Erythroblast (primary cell): ENCODE data around the gene CPA4.

Experiments used
- DNase-seq, 2 experiments: peaks; one replicate each; lab custom pipeline; 2025; lab: John Stamatoyannopoulos, UW
- GATA1 ChIP-seq: IDR thresholded peaks from 2 replicates; pipeline ENCODE4 v1.6.1; 2011; ENCODE audit warnings: low read depth, mild to moderate bottlenecking, control low read depth, low read length, moderate library complexity
- POLR2A ChIP-seq: IDR thresholded peaks from 2 replicates; pipeline ENCODE4 v1.6.1; 2011; ENCODE audit warnings: mild to moderate bottlenecking, low read length

CPA4 gene

DNA sequence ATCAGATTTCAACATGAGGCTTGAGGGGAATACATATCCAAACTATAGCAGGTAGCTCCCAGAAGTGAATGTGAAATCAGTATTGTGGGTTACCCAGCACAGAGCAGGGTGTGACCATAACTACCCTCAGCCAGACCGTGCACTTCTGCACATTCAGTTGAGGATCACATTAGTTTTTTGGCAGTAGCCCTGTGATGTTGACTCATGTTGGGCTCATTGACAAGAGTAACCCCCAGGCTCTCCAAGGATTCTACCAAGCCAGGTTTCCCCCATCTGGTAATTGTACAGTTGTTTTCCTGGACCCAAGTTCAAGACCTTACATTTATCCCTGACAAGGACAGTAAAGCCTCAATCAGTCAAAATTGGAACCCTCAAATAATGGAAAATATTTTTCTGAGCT, 11.7 kb upstream of the CPA4 start:
- TF ChIP-seq GATA1 (no peak), POLR2A (no peak)
- DNase-seq: no peak

DNA sequence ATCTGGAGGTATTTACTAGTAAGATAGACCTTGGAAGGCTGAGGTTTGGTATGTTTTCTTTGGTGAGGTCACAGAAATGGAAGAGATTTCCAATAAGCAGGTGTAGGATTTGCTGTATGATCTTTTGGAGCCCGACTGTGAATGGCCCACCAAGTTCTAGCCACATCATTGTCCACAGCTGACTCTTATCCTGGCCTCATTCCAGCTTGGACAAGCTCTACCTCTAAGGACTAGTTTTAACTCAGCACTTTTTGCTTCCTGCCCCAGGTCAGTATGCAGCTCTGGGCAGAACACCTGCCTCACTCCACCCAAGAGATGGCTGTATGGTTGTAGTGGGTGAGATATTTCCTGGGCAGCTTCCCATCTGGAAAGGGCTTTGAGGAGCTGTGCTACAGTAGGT, 6.1 kb upstream of the CPA4 start:
- DNase-seq: no peak
- no peak for TF ChIP-seq GATA1
- no peak for TF ChIP-seq POLR2A

GRCh38 chr7:130288168-130288567, 4.8 kb upstream of the CPA4 start:
- TF ChIP-seq GATA1 (no peak), POLR2A (no peak)
- DNase-seq: no peak

DNA sequence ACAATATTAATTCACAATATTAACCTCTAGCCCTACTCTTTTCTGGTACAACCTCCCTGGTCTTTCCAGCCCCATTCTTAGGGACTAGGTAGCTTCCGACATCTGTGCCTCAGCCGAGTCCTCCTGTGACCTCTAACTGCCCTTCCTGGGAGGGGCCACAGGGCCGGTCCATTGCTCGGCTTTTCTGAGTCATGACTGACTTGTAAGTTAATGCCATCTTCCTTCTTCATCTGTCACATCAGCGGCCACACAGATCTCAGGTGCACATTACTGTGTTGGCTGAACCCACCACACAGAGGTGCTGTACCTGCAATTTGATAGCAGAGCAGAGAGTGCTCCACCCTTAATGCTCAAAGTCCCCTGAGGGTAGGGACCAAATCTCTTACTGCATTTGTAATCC, 4.1 kb upstream of the CPA4 start:
- DNase-seq: no peak
- TF ChIP-seq GATA1: no peak
- no peak for TF ChIP-seq POLR2A

DNA sequence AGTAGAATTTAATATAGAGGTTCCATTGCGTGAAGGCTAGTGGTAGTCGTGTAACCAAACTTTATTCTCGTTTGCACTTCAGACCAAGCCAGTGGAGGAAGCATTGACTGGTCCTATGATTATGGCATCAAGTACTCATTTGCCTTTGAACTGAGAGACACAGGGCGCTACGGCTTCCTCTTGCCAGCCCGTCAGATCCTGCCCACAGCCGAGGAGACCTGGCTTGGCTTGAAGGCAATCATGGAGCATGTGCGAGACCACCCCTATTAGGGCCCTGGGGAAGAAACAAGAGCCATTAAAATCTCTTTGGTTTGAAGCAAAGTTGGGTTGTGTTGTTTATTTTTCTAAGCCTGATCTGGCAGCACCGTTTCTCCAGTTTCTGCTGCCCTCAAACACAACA, 3.5 kb upstream of the CPA4 start:
- no peak for DNase-seq
- TF ChIP-seq GATA1: no peak
- no peak for TF ChIP-seq POLR2A

- no peak for DNase-seq
- TF ChIP-seq POLR2A: no peak
- TF ChIP-seq GATA1: no peak
Measured at GRCh38 chr7:130290745-130291144, 2.2 kb upstream of the CPA4 start.

- no peak for DNase-seq
- TF ChIP-seq POLR2A: no peak
- no peak for TF ChIP-seq GATA1
Measured at GRCh38 chr7:130293521-130293920, 560 bp downstream of the CPA4 start.

- no peak for DNase-seq
- TF ChIP-seq POLR2A: no peak
Measured at GRCh38 chr7:130294314-130294713, 1.4 kb downstream of the CPA4 start.

GRCh38 chr7:130296221-130296951, 3.4 kb downstream of the CPA4 start:
- DNase-seq: no peak
- no peak for TF ChIP-seq GATA1
- TF ChIP-seq POLR2A: no peak

DNA sequence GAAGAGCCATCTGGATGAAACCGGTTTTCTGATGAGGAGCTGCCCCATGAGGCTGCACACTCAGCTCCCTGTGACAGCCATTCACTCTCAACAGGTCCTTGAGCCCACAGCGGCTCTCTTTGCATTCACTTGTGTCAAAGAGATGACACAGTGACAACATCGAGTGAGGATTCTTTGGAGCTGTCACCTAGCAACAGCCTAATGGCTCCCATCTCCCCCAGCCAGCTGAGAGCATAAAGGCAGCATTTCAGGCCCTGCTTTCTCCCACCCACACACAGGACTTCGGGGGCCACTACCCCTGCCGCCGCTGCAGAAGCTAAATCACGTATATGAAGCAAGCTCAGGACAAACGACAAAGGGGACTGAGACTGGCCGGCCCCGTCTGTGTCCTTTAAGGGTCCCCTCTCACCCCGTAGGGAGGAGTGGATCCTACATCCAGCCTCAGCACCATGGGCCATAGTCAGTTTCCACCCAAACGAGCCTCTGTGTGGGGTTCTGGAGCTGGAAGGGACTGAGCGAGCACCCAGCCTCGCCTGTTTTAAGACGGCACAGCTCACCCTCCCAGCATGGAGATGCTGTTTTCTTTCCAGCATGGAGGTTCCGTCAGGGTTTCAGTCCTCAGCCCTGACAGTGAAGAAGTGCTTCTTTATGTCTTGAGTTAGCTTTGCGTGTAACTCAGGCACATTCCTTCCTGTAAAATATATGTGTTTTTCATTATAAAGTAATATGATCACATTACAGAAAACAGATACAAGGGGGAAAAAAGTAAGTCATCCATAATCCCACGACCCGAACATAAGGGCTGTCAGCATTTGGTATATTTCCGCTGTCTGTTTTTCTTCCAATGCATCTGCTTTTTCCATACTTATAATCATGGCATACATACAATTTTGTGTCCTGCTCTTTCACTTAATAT, 4.9 kb downstream of the CPA4 start:
- DNase-seq: no peak
- TF ChIP-seq GATA1 (no peak), POLR2A (no peak)

- no peak for DNase-seq
- TF ChIP-seq GATA1 (no peak), POLR2A (no peak)
Measured at GRCh38 chr7:130298544-130299326, 5.8 kb downstream of the CPA4 start.

DNA sequence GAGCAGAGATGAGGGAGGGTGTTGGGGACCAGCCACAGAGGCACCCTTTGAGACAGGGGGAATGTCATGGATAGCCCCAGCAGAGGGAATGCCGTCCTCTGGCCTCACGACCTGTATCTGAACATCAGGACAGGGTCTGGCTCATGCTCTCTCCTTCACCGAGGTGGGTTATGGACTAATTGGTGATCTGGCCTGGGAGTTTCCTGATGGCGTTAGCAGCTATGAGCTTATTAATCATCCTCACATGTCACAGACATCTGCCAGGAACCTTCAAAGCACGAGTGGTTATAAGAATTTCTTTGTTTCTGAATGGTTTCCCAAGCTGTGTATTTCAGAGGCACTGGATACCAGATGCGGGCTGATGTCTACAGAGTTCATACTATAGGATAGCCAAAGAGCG, 6.9 kb downstream of the CPA4 start:
- no peak for DNase-seq
- no peak for TF ChIP-seq GATA1
- no peak for TF ChIP-seq POLR2A

DNA sequence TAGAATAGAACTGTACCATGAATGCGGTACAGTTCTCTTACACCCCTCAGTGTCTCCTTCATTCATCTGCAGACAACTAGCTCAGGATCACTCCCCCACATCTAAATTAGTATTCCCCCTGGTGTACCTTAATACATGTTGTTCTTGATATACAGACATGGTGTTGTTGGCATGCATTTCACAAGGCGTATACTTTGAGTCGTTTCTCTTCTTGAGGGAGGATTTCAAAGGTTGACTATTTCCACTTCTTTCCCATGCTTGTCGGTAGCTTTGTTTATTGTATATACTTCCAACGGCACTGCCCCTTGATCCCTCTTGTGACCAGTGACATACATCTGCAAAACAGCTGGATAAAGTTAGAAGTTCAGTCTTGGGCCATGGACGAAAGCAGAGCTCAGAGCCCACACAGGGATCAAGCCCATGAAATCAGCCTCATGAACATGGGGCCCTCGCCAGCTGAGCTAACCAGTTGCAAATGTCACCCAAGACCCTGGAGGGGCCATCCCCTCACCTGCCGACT, 8.6 kb downstream of the CPA4 start:
- DNase-seq: no peak
- TF ChIP-seq GATA1 (no peak), POLR2A (no peak)
